ENCODE results near the gene MAN1A1.

Gene MAN1A1

DNA sequence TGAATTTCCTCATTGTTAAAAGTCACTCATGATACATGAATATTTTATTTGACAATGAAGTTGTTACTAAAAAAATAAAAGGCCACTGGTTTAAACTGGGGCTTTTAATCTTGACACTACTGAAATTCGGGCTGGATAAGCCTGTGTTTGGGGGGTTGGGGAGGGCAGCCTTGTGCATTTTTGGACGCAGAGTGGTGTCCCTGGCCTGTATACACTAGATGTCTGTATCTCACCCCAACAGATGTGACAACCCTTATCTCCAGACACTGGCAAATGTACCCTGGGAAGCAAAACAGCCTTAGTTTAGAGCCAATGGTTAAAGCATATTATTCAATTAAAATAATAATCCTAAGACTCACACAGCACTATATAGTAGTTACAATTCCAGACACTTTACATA lies 24.8 kb downstream of the MAN1A1 start:
- DNase-seq, result no peak

DNA sequence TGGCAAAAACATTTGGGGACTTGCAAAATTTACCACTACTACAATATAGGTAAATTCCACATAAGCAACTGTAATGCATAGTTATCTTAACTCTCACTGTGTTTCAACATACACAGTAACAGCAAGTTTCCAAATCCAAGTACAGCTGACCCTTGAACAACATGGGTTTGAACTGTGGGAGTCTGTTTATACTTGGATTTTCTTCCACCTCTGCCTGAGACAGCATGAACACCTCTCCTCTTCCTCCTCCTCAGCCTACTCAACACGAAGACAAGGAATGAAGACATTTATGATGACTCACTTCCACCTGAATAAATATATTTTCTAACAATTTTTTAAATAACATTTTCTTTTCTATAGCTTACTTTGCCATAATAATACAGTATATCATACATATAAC lies 25.6 kb downstream of the MAN1A1 start:
- no peak for DNase-seq

DNA sequence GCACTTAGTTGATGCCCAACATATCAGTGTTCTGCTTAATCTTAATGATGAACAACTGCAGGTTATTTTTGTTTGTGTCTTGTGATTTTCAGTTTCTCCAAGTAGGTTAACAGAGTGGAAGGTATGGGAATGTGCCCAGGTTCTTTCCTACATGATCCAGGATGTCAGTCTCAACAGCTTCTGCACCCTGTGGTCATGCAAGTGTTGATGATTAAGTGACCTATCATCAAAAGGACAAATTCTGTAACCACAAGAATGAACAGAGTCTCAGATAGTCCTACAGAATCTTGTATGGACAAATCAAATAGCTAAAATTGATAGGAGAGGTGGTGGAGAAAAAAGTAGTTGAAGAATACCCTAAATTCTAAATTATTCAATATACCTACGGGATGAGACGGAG lies 26.1 kb downstream of the MAN1A1 start:
- DNase-seq, result no peak

DNA sequence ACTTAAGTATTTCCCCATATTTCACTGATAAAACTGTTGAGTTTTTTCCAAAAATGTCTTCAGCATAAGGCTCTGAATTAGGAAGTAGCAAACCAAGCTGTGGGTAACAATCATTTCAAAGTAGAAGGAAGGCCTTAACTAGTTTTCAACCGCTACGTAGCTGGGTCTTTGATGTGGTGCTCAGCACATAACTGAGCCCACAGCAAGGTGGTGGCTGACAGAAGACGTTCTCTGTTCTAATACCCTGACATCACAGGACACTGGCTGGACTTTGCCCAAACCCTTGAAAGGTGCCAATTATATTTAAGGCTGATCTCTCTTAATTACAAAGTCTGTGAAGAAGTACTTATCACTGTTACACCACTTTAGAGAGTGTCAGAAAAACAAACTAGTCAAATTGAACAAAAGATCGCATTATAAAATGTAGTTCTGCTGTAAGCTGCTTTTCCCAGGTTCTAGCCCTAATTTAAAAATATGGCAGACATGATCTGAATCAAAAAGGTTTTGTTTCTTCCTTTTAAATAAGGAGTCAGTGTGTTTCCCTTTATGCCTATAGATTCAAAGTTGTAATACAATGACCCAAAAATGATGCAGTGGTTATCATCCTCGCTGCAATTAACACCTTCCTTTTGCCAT lies 26.7 kb downstream of the MAN1A1 start:
- DNase-seq, result no peak

DNA sequence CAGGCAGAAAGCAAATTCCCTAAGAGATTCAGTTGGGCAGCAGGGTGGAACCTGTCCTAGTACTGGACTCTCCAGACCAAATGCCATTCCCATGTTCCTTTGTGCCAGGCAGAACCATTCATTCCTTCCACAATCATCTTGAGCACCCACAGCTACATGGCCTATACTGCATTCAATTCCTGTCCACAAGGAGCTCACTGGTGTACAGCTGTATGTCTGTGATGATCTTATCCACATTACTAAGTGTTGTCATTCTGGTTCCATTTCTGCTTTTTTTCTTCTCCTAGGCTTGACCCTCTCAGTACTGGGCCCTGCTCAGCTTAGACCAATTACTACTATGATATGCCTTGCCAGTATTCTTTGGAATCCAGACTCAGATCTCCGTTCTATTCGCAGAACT lies 27.5 kb downstream of the MAN1A1 start:
- no peak for DNase-seq

DNA sequence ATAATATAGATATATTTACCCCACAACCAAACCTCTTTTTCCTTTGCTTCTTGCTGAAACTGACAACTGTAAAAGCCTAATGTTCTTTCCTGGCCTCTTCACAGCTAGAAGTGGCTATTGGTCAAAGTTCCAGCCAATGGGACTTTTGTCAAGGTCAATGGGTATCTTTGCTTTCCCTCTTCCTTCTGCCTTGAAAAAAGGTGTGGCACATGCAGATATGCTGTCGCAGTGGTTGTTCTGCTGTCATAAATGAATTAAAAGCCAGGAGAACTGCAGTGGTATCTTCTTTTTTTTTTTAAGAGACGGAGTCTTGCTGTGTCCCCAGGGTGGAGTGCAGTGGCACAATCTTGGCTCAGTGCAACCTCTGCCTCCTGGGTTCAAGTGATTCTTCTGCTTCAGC lies 29.9 kb downstream of the MAN1A1 start:
- DNase-seq, result no peak

DNA sequence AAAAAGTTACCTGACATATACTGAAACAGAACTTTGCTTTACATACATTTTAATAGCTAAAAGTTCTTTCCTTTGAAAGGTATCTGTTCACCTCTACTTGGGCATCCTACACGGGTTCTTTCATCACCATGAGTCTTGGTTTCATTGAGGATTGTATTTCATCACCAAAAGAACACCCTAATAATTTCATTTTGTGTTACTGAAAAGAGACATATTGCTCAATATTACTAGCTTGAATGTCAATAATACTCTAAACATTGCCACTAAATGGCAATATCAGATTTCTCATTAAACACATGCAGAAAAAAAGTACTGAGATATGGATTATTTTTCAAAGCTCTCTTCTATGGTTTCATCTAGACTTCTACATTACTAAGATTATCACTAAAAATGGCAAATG lies 30.8 kb downstream of the MAN1A1 start:
- no peak for DNase-seq

DNA sequence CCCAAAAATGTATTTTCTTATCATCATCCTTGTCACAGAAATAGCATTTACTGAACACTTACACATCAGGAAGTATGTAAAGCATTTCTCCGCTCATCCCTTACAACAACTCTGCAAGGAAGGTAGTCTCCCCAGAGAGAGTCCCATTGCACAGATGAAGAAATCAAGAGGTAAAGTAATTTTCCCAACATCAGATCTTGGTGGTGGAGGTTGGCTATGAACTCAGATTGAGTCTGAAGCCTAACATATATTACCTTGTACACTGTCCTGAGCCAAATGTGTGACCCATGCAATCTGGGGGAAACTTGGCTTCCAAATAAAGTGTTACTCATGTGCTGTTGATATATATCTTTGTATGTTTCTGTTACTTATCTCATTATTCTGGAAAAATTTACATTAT lies 31.4 kb downstream of the MAN1A1 start:
- DNase-seq, result no peak

DNA sequence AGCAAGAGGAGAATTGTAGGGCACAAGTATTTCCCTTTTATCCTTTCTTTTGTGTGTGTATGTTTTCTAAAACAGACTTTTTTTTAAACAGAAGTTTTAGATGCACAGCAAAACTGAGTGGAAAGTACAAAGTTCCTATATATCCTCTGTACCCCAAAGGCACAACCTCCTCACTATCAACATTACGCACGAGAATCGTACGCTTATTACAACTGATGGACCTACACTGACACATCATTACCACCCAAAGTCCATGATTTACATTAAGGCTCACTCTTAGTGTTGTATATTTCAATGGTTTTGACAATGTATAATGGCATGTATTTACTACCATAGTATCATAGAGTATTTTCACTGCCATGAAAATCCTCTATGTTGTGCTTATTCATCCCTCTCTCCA lies 32.6 kb downstream of the MAN1A1 start:
- no peak for DNase-seq

DNA sequence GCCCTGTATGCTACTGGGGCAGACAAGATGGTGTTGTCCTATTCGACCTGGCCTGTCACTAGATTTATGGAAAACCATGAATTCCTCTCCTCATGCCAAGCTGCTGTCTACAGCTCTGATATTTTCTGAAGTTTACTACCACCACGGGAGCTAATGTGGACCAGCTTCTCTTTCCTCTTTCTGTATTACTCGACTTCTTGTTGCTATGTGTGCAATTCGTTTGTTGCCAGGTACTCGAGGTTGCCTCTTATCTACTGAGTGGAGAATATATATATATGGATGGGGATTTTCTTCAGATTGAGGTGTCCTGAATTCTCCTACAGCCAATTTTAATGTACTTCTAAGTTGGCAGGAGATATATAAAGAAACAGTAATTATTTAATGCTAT lies 34.7 kb downstream of the MAN1A1 start:
- no peak for DNase-seq

DNA sequence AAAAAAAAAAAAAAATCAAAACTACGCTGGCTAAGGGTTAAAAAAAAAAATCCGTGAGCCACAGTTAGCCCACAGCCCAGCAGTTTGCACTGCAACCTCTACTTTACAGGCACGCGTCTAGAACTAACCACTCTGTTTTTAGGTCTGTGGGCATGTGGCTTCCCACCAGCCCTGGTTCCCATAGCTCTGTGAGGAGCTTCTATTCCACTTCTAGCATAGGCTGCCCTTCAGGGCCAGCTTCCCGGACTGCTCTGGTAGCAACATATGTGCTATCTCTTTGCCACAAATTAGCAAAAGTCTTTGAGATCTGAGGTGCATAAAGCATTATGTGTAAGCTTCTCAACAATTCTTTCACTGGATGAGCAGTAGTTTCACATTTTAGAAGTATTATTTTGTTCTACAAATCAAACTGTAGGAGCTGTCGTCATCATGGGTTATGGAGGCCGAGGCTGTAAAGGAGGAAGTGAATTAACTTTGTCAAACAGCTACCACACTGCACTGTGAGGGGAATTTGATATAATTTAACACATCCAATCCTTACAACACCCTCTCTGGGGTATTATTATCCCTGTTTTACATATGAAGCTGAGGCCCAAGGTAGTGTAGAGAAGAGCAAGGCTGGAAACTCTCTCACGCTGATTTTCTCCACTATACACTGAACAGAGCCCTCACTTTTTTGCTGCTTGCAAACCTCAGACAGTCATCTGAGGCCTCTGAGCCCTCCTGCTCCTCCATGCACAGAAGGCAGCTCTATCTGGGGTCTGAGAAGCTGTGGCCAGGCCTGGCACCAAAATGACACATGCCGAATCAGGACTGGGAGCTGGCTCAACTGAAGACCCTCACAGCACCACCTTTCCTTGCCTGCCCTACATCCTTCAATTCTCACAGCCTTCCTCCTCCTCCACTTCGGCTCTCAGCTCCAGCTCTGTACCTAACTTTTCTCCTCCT lies 35.4 kb downstream of the MAN1A1 start:
- DNase-seq, result no peak

DNA sequence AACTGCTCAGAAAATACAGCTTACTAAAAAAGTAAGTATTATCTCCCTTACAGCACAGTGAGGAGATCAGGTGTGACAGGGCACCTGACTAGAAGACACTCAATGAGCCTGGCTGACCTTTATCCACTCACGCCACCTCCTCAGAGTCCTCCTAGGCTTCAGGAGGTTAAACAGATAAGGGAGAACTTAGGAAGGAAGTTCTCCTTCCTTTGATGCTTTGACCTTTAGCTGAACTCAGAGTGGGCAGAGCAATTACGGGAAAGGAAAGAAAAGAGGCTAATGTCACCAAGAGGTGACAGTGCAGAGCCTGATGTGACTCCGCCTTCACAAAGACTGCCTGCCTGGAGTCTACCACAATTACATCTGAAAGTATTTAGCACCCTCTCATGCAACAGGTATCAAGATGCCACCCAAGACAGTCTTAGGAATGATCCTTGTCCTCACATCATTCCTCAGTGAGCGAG lies 36.7 kb downstream of the MAN1A1 start:
- DNase-seq, result no peak

DNA sequence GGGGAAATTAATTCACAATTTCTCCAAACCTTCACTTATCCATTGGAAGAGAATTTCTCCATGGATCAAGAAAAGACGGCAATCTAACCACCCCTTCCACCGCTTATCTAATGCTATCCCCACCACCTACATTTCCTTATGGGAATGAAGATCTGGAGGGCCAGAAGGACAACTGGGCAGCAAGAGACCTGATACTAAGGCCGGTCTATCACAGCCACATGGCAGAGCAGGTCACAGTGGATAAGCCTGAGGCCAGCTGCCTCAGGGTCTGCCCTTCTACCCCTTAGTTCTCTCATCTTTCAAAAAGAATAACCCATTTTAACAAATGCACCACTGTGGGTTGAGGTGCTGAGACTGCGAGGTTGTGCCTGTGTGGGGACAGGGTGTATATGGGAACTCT lies 37.1 kb downstream of the MAN1A1 start:
- no peak for DNase-seq

DNA sequence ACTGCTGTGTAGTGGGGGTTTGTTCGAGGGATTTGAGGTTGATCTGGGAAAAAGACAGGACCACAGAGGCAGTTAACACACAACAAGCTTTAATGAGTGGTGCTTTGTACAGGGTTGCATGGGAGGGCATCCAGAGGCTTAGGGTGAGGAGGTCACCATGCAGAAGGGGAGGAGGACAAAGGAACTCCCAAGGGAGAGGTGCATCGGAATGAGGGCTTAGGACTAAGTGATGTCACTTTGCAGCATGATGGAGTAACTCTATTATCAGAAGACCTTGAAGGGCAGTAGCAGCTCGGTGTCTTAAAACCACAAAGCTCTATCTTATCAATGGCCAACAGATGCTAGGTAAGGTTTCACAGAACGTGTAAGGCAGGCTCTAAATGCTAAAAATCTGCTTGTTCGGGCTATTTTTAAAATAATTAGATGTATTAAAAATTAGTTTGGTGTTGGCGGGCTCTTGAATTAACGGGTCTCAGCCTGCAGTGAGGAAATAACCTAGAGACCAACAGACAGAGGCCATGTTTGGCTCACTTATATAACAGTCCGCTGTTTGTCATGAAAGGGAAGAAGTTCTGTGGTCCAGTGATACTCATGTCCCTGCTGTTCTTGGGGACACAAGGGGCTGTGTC lies 37.9 kb downstream of the MAN1A1 start:
- DNase-seq, result no peak

DNA sequence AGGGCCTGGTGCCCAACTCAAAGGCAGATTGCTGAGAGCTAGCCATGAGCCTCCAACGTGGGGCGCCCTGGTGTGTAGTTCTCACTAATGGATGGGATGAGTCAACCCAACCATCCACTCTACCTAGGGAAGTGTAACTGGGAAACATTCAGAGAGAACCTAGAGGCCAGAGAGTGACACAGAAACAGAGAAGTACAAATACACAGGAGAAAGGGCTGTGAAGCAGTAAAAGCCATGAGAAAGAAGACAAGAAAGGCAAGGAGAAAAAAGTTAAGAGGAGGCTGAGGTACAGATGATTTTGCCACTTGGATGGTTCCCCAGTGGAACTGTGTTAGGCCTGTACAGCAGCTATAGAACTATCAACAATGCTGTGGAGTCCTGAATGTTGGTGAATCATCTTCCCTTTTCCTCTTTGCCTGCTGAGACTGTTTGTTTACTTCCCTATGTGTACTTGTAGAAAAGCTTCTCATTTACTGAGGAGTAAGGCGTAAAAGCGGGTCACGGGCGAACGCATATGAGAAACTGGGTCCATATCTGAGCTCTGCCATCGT lies 39.0 kb downstream of the MAN1A1 start:
- no peak for DNase-seq

DNA sequence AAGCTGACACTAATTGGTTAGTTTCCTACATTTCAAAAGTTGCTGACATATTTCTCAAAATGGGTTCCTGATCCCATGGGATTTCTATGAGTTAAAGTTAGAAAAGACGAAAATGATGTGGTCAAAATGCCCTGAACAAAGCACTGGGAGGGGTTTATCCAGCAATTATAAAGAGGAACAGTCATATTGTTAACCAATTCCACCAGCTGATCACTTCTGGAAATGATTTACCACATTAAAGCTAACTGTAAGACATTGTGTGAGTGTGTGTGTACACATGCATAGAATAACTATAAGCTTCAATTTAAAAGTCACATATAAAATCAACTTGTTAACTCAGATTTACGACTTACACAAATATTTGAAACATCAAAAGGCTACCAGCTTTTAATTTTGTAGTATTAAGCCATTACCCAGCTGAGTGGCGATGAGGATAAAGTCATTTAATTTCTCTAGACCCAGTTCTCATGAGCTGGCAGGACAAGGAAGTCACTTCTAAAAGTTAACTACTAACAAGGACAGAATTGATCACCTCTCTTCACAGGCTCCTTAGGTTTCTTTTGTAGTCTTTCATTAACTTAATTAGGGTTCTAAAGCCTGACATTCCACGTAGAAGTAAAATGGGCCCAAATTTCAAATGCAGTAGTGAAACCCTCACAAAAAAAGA lies 40.4 kb downstream of the MAN1A1 start:
- DNase-seq, result no peak

DNA sequence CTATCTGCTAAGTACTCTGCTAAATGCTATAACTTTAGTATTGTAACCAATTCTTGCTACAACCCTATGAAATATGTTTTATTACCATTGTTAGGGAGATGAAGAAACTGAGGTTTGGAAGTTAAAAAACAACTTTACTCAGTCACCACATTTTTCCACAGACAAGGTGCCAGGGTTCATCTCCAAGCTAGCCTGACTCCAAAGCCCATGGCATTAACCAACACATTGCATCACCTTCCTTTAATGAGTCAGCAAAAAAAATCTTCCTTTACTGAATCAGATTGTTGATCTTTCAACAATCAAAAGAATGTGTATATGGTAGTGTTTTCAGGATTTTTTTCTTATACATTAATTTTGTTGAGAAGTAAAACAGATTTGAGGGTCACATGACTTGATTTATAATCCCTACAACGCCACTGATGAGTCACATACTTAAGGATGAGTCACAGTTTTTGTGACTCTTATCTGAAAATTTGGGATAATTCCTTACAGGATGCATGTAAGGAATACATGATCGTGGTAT lies 41.5 kb downstream of the MAN1A1 start:
- no peak for DNase-seq

DNA sequence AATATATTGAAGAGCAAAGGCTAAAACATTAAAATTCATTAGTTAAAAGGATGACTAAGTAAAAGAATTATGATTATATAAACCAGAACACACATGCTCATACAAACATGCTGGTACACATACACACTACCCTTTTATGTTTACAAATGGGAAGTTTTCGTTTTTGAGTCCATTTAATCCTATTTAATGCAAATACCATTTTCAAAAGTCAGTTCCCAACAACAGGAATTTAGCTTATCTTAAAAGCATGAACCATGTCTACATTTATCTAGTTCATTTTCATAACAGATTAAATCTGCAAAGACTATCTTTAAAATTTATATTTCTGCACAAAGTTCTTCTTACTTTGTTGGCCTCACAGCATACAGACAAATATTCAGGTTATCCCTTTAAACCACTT lies 42.5 kb downstream of the MAN1A1 start:
- no peak for DNase-seq

DNA sequence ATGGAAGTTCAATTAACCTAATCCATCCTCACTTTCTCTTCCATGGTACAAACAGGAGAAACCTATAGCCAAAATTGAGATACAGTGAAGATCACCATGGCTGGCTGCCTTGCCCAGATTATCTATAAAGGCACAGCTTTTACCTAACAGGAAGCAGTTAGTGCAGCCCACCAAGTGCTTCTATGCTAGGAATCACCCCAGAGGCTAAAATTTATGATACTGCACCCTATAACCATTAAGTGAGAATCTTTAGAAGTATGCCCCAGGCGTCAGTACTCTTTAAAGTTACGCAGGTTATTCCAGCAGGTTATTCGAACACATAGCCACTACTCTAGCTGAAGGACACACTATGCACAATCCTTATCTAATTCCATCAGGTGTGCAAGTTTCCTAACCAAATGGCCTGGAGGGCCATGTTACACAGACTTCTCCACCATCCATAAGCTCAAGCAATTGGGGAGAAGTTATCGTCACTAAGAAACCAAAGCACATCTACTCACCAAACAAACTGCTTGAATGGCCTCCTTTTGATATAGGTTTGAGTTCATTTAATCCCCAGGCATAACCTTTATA lies 43.1 kb downstream of the MAN1A1 start:
- DNase-seq, result no peak

DNA sequence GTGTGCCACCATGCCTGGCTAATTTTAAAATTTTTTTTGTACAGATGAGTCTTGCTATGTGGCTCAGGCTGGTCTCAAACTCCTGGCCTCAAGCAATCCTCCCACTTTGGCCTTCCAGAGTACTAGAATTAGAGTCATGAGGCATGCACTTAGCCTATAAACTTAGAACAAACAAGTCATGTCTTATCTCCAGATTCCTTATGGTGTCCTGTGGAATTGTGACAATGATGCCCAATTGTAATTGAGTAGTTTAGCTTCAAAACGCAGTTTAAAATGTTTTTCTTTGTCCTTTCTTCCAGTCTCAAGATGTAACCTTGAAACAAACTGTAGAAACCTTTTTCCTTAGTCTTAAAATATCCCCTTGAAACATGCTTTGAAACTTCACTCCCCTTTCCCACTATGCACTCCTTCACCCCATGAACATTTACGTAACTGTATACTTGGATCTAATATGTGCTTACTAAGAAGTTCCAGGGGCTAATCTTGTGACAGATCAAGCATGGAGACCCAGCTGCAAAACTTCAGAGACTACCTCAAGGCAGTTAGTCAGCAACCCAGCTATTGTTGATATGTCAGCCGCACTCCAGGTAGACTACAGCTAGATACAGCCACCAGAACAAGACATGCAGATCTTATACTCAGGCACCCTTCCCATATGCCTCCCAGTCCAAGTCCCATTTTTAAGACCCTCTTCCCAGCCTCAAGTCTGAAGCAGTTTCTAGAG lies 46.2 kb downstream of the MAN1A1 start:
- no peak for DNase-seq

DNA sequence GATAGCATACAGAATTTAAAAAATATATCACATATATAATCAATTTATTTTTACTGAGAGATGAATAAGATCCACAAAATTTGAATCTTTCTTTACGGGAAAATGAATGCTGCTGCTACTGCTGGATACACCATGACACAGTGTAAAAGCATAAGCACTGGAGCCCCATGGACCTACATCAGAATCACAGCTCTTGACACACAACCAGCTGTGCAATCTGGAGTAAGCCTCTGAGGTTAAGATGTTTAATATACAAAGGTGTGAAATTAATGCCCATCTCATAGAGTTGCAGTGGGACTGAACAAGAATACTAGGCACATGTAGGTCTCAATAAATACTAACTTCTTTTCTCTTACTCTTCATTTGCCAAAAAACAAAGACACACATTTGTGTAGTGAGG lies 48.1 kb downstream of the MAN1A1 start:
- no peak for DNase-seq

DNA sequence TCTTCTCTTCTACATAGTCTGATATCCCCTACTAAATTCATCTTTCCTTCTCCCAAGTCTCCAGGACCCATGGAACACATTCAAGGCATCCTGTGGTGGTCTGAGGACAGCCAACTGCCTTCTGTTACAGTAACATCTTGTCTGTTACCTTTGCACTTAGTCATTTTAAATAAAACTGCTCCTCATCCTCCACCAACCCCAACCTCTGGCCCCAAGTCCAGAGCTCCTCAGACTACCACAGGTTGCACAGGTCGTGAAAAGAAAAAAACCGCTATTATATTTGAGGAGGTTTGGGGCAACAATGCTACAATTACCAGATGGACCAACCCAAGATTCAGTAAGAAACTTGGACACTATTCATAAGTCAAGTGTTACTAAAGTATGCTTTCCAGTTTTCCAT lies 49.9 kb downstream of the MAN1A1 start:
- DNase-seq, result no peak

Data from T1000 (cell line).